Stimulated activated CD8-positive, alpha-beta memory T cell treated with anti-CD3 and anti-CD28 coated beads, Interleukin-15, amount 100 ng/mL, for 4 hours (primary cell): ENCODE results near the gene FMO2.

ENCODE experiments used
- DNase-seq, 2 donors: peaks; one replicate each; pipeline ENCODE4 v3.0.0-alpha.2; 2020; ENCODE audit warnings: low read depth in 2 of 2

FMO2 gene

GRCh38 chr1:171174560-171175294 lies 10.4 kb upstream of the FMO2 start:
- no peak for DNase-seq

- no peak for DNase-seq
Measured at GRCh38 chr1:171177261-171177660, 7.8 kb upstream of the FMO2 start.

- no peak for DNase-seq
Measured at GRCh38 chr1:171179318-171180227, 5.5 kb upstream of the FMO2 start.

- no peak for DNase-seq
Measured at GRCh38 chr1:171180670-171181069, 4.4 kb upstream of the FMO2 start.

GRCh38 chr1:171188388-171189266 lies 3.5 kb downstream of the FMO2 start:
- peak in 1 of 2 donors; percentile 1 for DNase-seq

- no peak for DNase-seq
Measured at GRCh38 chr1:171191992-171192391, 6.9 kb downstream of the FMO2 start.

- no peak for DNase-seq
Measured at GRCh38 chr1:171195767-171196166, 10.7 kb downstream of the FMO2 start.

- no peak for DNase-seq
Measured at GRCh38 chr1:171196351-171196750, 11.3 kb downstream of the FMO2 start.

- DNase-seq: no peak
Measured at GRCh38 chr1:171198081-171198480, 13.0 kb downstream of the FMO2 start.

- DNase-seq: no peak
Measured at GRCh38 chr1:171204296-171204695, 19.2 kb downstream of the FMO2 start.

GRCh38 chr1:171206204-171206977 lies 21.3 kb downstream of the FMO2 start:
- no peak for DNase-seq

GRCh38 chr1:171206978-171207355 lies 21.9 kb downstream of the FMO2 start:
- DNase-seq: no peak

- DNase-seq: no peak
Measured at GRCh38 chr1:171207377-171207776, 22.3 kb downstream of the FMO2 start.

- no peak for DNase-seq
Measured at GRCh38 chr1:171210355-171210754, 25.3 kb downstream of the FMO2 start.

- DNase-seq: no peak
Measured at GRCh38 chr1:171212607-171213351, 27.7 kb downstream of the FMO2 start.

GRCh38 chr1:171213559-171214454 lies 28.7 kb downstream of the FMO2 start:
- no peak for DNase-seq

GRCh38 chr1:171217658-171218443 lies 32.8 kb downstream of the FMO2 start:
- no peak for DNase-seq

GRCh38 chr1:171218661-171219060 lies 33.6 kb downstream of the FMO2 start:
- no peak for DNase-seq
